ENCODE measurements around the gene MIDN. TPM values are rescaled to one million over a fixed set of nuclear protein-coding genes. Genes with fewer than 3 reads are reported as not detected.
"Not testable (repeated sequence)": the region's sequence is repeated elsewhere in the genome, so short reads cannot be mapped to it uniquely, and the experiment has no call there.

MIDN gene
- 10 to 100 TPM; 86.2 to 88.6 TPM for total RNA-seq

- no peaks in the 10 kb centered on the region for H3K9me3 Mint-ChIP-seq
- ChIA-PET POLR2A (interaction anchor here (1.0 to 1.6 kb wide), 5 partner anchors 12 to 227 kb away, joined by 3 to 12 read pairs (median 3); partner anchors contain the start of genes CIRBP, RNU6-2 and TMEM259), CTCF (interaction anchor here (0.5 to 1.0 kb wide), 2 partner anchors 18 to 158 kb away, joined by 3 to 4 read pairs; no protein-coding TSS in a partner anchor)
- no peaks in the 10 kb centered on the region for H3K27me3 Mint-ChIP-seq
- peaks cover 19% of the 10 kb centered on the region for H3K36me3 Mint-ChIP-seq (ENCODE audit: low read depth)
- DNase-seq = peak; percentile 75
- peak within 1 kb of the TSS; percentile 84 for H3K27ac Mint-ChIP-seq
- peak within 1 kb of the TSS; percentile 78 for H3K4me3 Mint-ChIP-seq
- H3K4me1 Mint-ChIP-seq = peaks cover 15% of the 10 kb centered on the region
These were observed at the start of gene MIDN for GRCh38 chr19:1248139-1248785. MIDN (plus strand) TSS chr19:1248583; CDS start chr19:1250297, 1,714 bp downstream.

GRCh38 chr19:1199531-1199930, 48.9 kb upstream of the MIDN start:
- Mint-ChIP-seq H3K4me3 (no peak overlapping the region), H3K36me3 (ENCODE audit: low read depth) (no peaks in the 10 kb centered on the region), H3K4me1 (peaks cover 14% of the 10 kb centered on the region), H3K27ac (no peak overlapping the region), H3K9me3 (no peaks in the 10 kb centered on the region), H3K27me3 (no peaks in the 10 kb centered on the region)
- ChIA-PET CTCF (interaction anchor here (0.6 to 1.2 kb wide), 2 partner anchors 12 to 86 kb away, joined by 3 read pairs; no protein-coding TSS in a partner anchor), POLR2A (interaction anchor here (2.8 kb wide), 1 partner anchor 70 kb away, joined by 10 read pairs; the partner anchor contains the start of gene CIRBP)
- no peak for DNase-seq

GRCh38 chr19:1200614-1201013, 47.8 kb upstream of the MIDN start:
- not testable (repeated sequence) for H3K27ac Mint-ChIP-seq; H3K27me3 Mint-ChIP-seq; DNase-seq; H3K36me3 Mint-ChIP-seq (ENCODE audit: low read depth); H3K9me3 Mint-ChIP-seq; H3K4me3 Mint-ChIP-seq
- ChIA-PET POLR2A (interaction anchor here (2.8 kb wide), 1 partner anchor 69 kb away, joined by 10 read pairs; the partner anchor contains the start of gene CIRBP), CTCF (interaction anchor here (0.8 to 1.4 kb wide), 3 partner anchors 66 to 278 kb away, joined by 3 read pairs; no protein-coding TSS in a partner anchor)
- peaks cover 16% of the 10 kb centered on the region for H3K4me1 Mint-ChIP-seq

GRCh38 chr19:1205114-1206099, 43.0 kb upstream of the MIDN start, which contains the start of gene STK11:
STK11 (plus strand) TSS chr19:1205778; CDS start chr19:1206914, 1,136 bp downstream.
- peak; percentile 100 for DNase-seq
- Mint-ChIP-seq H3K36me3 (ENCODE audit: low read depth) (peaks cover 19% of the 10 kb centered on the region), H3K4me1 (peaks cover 37% of the 10 kb centered on the region), H3K9me3 (no peaks in the 10 kb centered on the region), H3K4me3 (peak within 1 kb of the TSS; percentile 92), H3K27ac (peak within 1 kb of the TSS; percentile 85), H3K27me3 (no peaks in the 10 kb centered on the region)
- ChIA-PET POLR2A (no interaction called here), CTCF (interaction anchor here (1.0 kb wide), 1 partner anchor 9 kb away, joined by 3 read pairs; no protein-coding TSS in a partner anchor)

- ChIA-PET CTCF (interaction anchor here (0.8 kb wide), 1 partner anchor 60 kb away, joined by 3 read pairs; no protein-coding TSS in a partner anchor), POLR2A (interaction anchor here (0.7 to 1.4 kb wide), 5 partner anchors 11 to 277 kb away, joined by 3 to 4 read pairs (median 3); partner anchors contain the start of gene SBNO2)
- Mint-ChIP-seq H3K4me1 (peaks cover 40% of the 10 kb centered on the region), H3K36me3 (ENCODE audit: low read depth) (peaks cover 19% of the 10 kb centered on the region), H3K27me3 (no peaks in the 10 kb centered on the region), H3K27ac (peak overlapping the region; percentile 85), H3K9me3 (no peaks in the 10 kb centered on the region), H3K4me3 (peak overlapping the region; percentile 92)
- DNase-seq = no peak
These were observed 42.1 kb upstream of the MIDN start for GRCh38 chr19:1206150-1206863.

GRCh38 chr19:1206864-1207450, 41.4 kb upstream of the MIDN start:
- Mint-ChIP-seq H3K27me3 (no peaks in the 10 kb centered on the region), H3K27ac (peak overlapping the region; percentile 85), H3K36me3 (ENCODE audit: low read depth) (peaks cover 23% of the 10 kb centered on the region), H3K4me3 (peak overlapping the region; percentile 92), H3K9me3 (no peaks in the 10 kb centered on the region), H3K4me1 (peaks cover 45% of the 10 kb centered on the region)
- peak; percentile 39 for DNase-seq
- ChIA-PET POLR2A (interaction anchor here (0.7 to 1.4 kb wide), 6 partner anchors 11 to 277 kb away, joined by 3 to 4 read pairs (median 3); partner anchors contain the start of gene SBNO2), CTCF (interaction anchor here (0.6 to 0.8 kb wide), 2 partner anchors 12 to 60 kb away, joined by 3 to 6 read pairs; no protein-coding TSS in a partner anchor)

GRCh38 chr19:1208830-1209229, 39.6 kb upstream of the MIDN start:
- H3K9me3 Mint-ChIP-seq, POLR2A ChIA-PET, H3K27me3 Mint-ChIP-seq, DNase-seq: not testable (repeated sequence)
- Mint-ChIP-seq H3K27ac (peak overlapping the region; percentile 35), H3K4me3 (peak overlapping the region; percentile 21), H3K36me3 (ENCODE audit: low read depth) (peaks cover 31% of the 10 kb centered on the region), H3K4me1 (peaks cover 44% of the 10 kb centered on the region)
- CTCF ChIA-PET = interaction anchor here (0.6 kb wide), 2 partner anchors 14 to 58 kb away, joined by 3 to 8 read pairs; no protein-coding TSS in a partner anchor

GRCh38 chr19:1210227-1210538, 38.2 kb upstream of the MIDN start:
- CTCF ChIA-PET = no interaction called here

GRCh38 chr19:1211494-1212234, 36.7 kb upstream of the MIDN start:
- CTCF ChIA-PET = interaction anchor here (1.5 kb wide), 1 partner anchor 33 kb away, joined by 5 read pairs; no protein-coding TSS in a partner anchor
- POLR2A ChIA-PET = interaction anchor here (0.8 kb wide), 1 partner anchor 144 kb away, joined by 4 read pairs; the partner anchor contains the start of gene ARHGAP45
- Mint-ChIP-seq H3K27ac (peak overlapping the region; percentile 52), H3K9me3 (no peaks in the 10 kb centered on the region), H3K36me3 (ENCODE audit: low read depth) (peaks cover 30% of the 10 kb centered on the region), H3K4me3 (no peak overlapping the region), H3K4me1 (peaks cover 49% of the 10 kb centered on the region), H3K27me3 (no peaks in the 10 kb centered on the region)
- DNase-seq = no peak

More at GRCh38 chr19:1210227-1210538, 38.2 kb upstream of the MIDN start:
- H3K4me3 Mint-ChIP-seq = no peak overlapping the region
- DNase-seq = no peak
- H3K27me3 Mint-ChIP-seq = no peaks in the 10 kb centered on the region
- no peak overlapping the region for H3K27ac Mint-ChIP-seq
- POLR2A ChIA-PET = no interaction called here
- H3K9me3 Mint-ChIP-seq = no peaks in the 10 kb centered on the region
- peaks cover 46% of the 10 kb centered on the region for H3K4me1 Mint-ChIP-seq
- peaks cover 32% of the 10 kb centered on the region for H3K36me3 Mint-ChIP-seq (ENCODE audit: low read depth)

- Mint-ChIP-seq H3K27me3 (no peaks in the 10 kb centered on the region), H3K4me1 (peaks cover 44% of the 10 kb centered on the region), H3K4me3 (peak overlapping the region; percentile 73), H3K9me3 (no peaks in the 10 kb centered on the region), H3K36me3 (ENCODE audit: low read depth) (peaks cover 16% of the 10 kb centered on the region), H3K27ac (peak overlapping the region; percentile 96)
- ChIA-PET POLR2A (interaction anchor here (0.7 to 1.6 kb wide), 15 partner anchors 10 to 230 kb away, joined by 3 to 6 read pairs (median 4); partner anchors contain the start of genes CIRBP, CNN2, RNU6-2 and WDR18), CTCF (interaction anchor here (0.5 to 1.5 kb wide), 13 partner anchors 9 to 151 kb away, joined by 3 to 13 read pairs (median 3); partner anchors contain the start of gene ATP5F1D)
- peak; percentile 72 for DNase-seq
These were observed 34.7 kb upstream of the MIDN start for GRCh38 chr19:1213391-1214286.
